Neutrophil (primary cell): Measurements from ENCODE around the gene PERM1.

Experiments used
- H3K27ac ChIP-seq: fragments of 200-600 bp; sonication (generic); 2 replicates; pipeline ENCODE4 v1.5.1; 2016; ENCODE audit warnings: mild to moderate bottlenecking, moderate library complexity
- H3K27me3 ChIP-seq: fragments of 200-600 bp; sonication (generic); 2 replicates; pipeline ENCODE4 v1.6.0; 2016; ENCODE audit warnings: mild to moderate bottlenecking
- H3K36me3 ChIP-seq: fragments of 200-600 bp; sonication (generic); 2 replicates; pipeline ENCODE4 v1.5.1; 2017
- H3K4me1 ChIP-seq, 2 experiments: fragments of 200-600 bp in 1 of 2; sonication (generic) in 1 of 2; 1 replicate in 1 of 2; 2 replicates in 1 of 2; pipeline versions ENCODE4 v1.5.1 to v1.6.1; 2013 to 2016; ENCODE audit warnings: low read depth in 1 of 2, low read length in 1 of 2, mild to moderate bottlenecking in 1 of 2, moderate library complexity in 1 of 2; ENCODE audit not compliant: control insufficient read depth in 1 of 2, insufficient read depth in 1 of 2
- H3K4me3 ChIP-seq, 2 experiments: fragments of 200-600 bp in 1 of 2; sonication (generic) in 1 of 2; 1 replicate in 1 of 2; 2 replicates in 1 of 2; pipeline ENCODE4 v1.5.1; 2013 to 2016; ENCODE audit warnings: low read depth in 1 of 2, low read length in 1 of 2, mild to moderate bottlenecking in 1 of 2, moderate library complexity in 1 of 2
- H3K9me3 ChIP-seq: fragments of 200-600 bp; sonication (generic); 2 replicates; pipeline ENCODE4 v1.5.1; 2016
- TF ChIP-seq, protein P1 (sequence below): fragments of 200-600 bp; sonication (generic); IDR thresholded peaks from 2 replicates; pipeline ENCODE4 v1.5.1; 2016; ENCODE audit warnings: antibody characterized with exemption

Gene PERM1

GRCh38 chr1:925561-926421 is 56.1 kb downstream of the PERM1 start:
- Histone ChIP-seq H3K4me3 (no peak overlapping the region), H3K4me1 (peaks cover 11 to 19% of the 10 kb centered on the region in 2 experiments), H3K36me3 (no peaks in the 10 kb centered on the region), H3K9me3 (no peaks in the 10 kb centered on the region), H3K27me3 (peaks cover 94% of the 10 kb centered on the region), H3K27ac (no peak overlapping the region)
- TF ChIP-seq, protein P1, sequence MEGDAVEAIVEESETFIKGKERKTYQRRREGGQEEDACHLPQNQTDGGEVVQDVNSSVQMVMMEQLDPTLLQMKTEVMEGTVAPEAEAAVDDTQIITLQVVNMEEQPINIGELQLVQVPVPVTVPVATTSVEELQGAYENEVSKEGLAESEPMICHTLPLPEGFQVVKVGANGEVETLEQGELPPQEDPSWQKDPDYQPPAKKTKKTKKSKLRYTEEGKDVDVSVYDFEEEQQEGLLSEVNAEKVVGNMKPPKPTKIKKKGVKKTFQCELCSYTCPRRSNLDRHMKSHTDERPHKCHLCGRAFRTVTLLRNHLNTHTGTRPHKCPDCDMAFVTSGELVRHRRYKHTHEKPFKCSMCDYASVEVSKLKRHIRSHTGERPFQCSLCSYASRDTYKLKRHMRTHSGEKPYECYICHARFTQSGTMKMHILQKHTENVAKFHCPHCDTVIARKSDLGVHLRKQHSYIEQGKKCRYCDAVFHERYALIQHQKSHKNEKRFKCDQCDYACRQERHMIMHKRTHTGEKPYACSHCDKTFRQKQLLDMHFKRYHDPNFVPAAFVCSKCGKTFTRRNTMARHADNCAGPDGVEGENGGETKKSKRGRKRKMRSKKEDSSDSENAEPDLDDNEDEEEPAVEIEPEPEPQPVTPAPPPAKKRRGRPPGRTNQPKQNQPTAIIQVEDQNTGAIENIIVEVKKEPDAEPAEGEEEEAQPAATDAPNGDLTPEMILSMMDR = no peak
